Measurements from ENCODE around the gene CFAP20DC. TPM values are rescaled to one million over a fixed set of nuclear protein-coding genes. Genes with fewer than 3 reads are reported as not detected.

The CFAP20DC gene
- total and polyA plus RNA-seq, 2 experiments from 2014 or later = 2.2 to 2.3 TPM

- Histone ChIP-seq H3K9me3 (ENCODE audit: low read depth) (no peaks in the 10 kb centered on the region), H3K27me3 (no peaks in the 10 kb centered on the region), H3K4me2 (no peak overlapping the region), H3K36me3 (replicated peaks; ENCODE audit: insufficient read depth, low read depth) (no peaks in the 10 kb centered on the region), H2AFZ (no peak overlapping the region), H4K20me1 (ENCODE audit: insufficient read depth, poor library complexity, severe bottlenecking) (no peaks in the 10 kb centered on the region), H3K4me3 (no peak overlapping the region), H3K27ac (peak overlapping the region; percentile 88), H3K9me2 (replicated peaks; ENCODE audit: insufficient read depth) (no peaks in the 10 kb centered on the region), H3K4me1 (ENCODE audit: insufficient read depth) (peaks cover 28% of the 10 kb centered on the region), H3K79me2 (no peaks in the 10 kb centered on the region)
- WGBS (ENCODE audit: low lambda C conversion rate, missing lambda C conversion rate) = 78% methylated on average over 7 of the region's 7 CpGs
- peak; percentile 33 for DNase-seq (ENCODE audit: low spot score)
- TF ChIP-seq EZH2phosphoT487 (IDR thresholded peaks at IDR 0.05; ENCODE audit: low read depth, severe bottlenecking, unreplicated experiment) (no peak), CTCF (IDR thresholded peaks at IDR 0.05; ENCODE audit: poor library complexity) (no peak), EZH2 (IDR thresholded peaks at IDR 0.05; ENCODE audit: borderline replicate concordance) (no peak)
Observed at GRCh38 chr3:58725326-58725853, 324.4 kb downstream of the CFAP20DC start.

- Histone ChIP-seq H3K36me3 (replicated peaks; ENCODE audit: insufficient read depth, low read depth) (no peaks in the 10 kb centered on the region), H2AFZ (no peak overlapping the region), H3K27ac (peak overlapping the region; percentile 88), H3K79me2 (no peaks in the 10 kb centered on the region), H3K9me2 (replicated peaks; ENCODE audit: insufficient read depth) (no peaks in the 10 kb centered on the region), H3K27me3 (no peaks in the 10 kb centered on the region), H4K20me1 (ENCODE audit: insufficient read depth, poor library complexity, severe bottlenecking) (no peaks in the 10 kb centered on the region), H3K9me3 (ENCODE audit: low read depth) (no peaks in the 10 kb centered on the region), H3K4me1 (ENCODE audit: insufficient read depth) (peaks cover 28% of the 10 kb centered on the region), H3K4me3 (no peak overlapping the region), H3K4me2 (peak overlapping the region; percentile 53)
- TF ChIP-seq EZH2 (IDR thresholded peaks at IDR 0.05; ENCODE audit: borderline replicate concordance) (no peak), EZH2phosphoT487 (IDR thresholded peaks at IDR 0.05; ENCODE audit: low read depth, severe bottlenecking, unreplicated experiment) (no peak), CTCF (IDR thresholded peaks at IDR 0.05; ENCODE audit: poor library complexity) (no peak)
- peak; percentile 29 for DNase-seq (ENCODE audit: low spot score)
- 31% methylated on average over 11 of the region's 11 CpGs for WGBS (ENCODE audit: low lambda C conversion rate, missing lambda C conversion rate)
Observed at GRCh38 chr3:58724336-58724735, 325.5 kb downstream of the CFAP20DC start.

GRCh38 chr3:58723173-58723572, 326.7 kb downstream of the CFAP20DC start:
- Histone ChIP-seq H4K20me1 (ENCODE audit: insufficient read depth, poor library complexity, severe bottlenecking) (no peaks in the 10 kb centered on the region), H3K79me2 (no peaks in the 10 kb centered on the region), H3K4me2 (peak overlapping the region; percentile 27), H3K27ac (peak overlapping the region; percentile 88), H2AFZ (no peak overlapping the region), H3K36me3 (replicated peaks; ENCODE audit: insufficient read depth, low read depth) (no peaks in the 10 kb centered on the region), H3K9me3 (ENCODE audit: low read depth) (no peaks in the 10 kb centered on the region), H3K4me3 (no peak overlapping the region), H3K9me2 (replicated peaks; ENCODE audit: insufficient read depth) (no peaks in the 10 kb centered on the region), H3K4me1 (ENCODE audit: insufficient read depth) (peaks cover 28% of the 10 kb centered on the region), H3K27me3 (no peaks in the 10 kb centered on the region)
- DNase-seq (ENCODE audit: low spot score) = peak; percentile 16
- 38% methylated on average over 3 of the region's 3 CpGs for WGBS (ENCODE audit: low lambda C conversion rate, missing lambda C conversion rate)
- TF ChIP-seq EZH2phosphoT487 (IDR thresholded peaks at IDR 0.05; ENCODE audit: low read depth, severe bottlenecking, unreplicated experiment) (peak; percentile 78), EZH2 (IDR thresholded peaks at IDR 0.05; ENCODE audit: borderline replicate concordance) (no peak)

GRCh38 chr3:58722561-58722960, 327.3 kb downstream of the CFAP20DC start:
- Histone ChIP-seq H3K4me1 (ENCODE audit: insufficient read depth) (peaks cover 28% of the 10 kb centered on the region), H3K4me2 (peak overlapping the region; percentile 27), H3K79me2 (no peaks in the 10 kb centered on the region), H3K4me3 (no peak overlapping the region), H2AFZ (no peak overlapping the region), H3K36me3 (replicated peaks; ENCODE audit: insufficient read depth, low read depth) (no peaks in the 10 kb centered on the region), H4K20me1 (ENCODE audit: insufficient read depth, poor library complexity, severe bottlenecking) (no peaks in the 10 kb centered on the region), H3K9me3 (ENCODE audit: low read depth) (no peaks in the 10 kb centered on the region), H3K27ac (peak overlapping the region; percentile 71), H3K27me3 (no peaks in the 10 kb centered on the region), H3K9me2 (replicated peaks; ENCODE audit: insufficient read depth) (no peaks in the 10 kb centered on the region)
- 44% methylated on average over 4 of the region's 4 CpGs for WGBS (ENCODE audit: low lambda C conversion rate, missing lambda C conversion rate)
- peak; percentile 35 for DNase-seq (ENCODE audit: low spot score)
- TF ChIP-seq CTCF (IDR thresholded peaks at IDR 0.05; ENCODE audit: poor library complexity) = no peak
- TF ChIP-seq EZH2 (IDR thresholded peaks at IDR 0.05; ENCODE audit: borderline replicate concordance) = no peak
